ENCODE measurements around the gene DUOXA1.

GRCh38 chr15:45093013-45093412 is 36.7 kb downstream of the DUOXA1 start:
- TF ChIP-seq POLR2A (IDR thresholded peaks at IDR 0.05) = no peak
- no peak for TF ChIP-seq CTCF (IDR thresholded peaks at IDR 0.05)
